GM12874 (cell line): ENCODE measurements around the gene WIPI1.
A peak's percentile ranks its signal among the peaks of the same experiment; 100 is the strongest.

Experiments used
- TF ChIP-seq, protein P1 (sequence below): IDR thresholded peaks from 2 replicates; pipeline ENCODE4 v1.5.1; 2011; ENCODE audit warnings: low read depth, mild to moderate bottlenecking, control low read depth, low read length, moderate library complexity; ENCODE audit not compliant: insufficient read depth

WIPI1 gene

DNA sequence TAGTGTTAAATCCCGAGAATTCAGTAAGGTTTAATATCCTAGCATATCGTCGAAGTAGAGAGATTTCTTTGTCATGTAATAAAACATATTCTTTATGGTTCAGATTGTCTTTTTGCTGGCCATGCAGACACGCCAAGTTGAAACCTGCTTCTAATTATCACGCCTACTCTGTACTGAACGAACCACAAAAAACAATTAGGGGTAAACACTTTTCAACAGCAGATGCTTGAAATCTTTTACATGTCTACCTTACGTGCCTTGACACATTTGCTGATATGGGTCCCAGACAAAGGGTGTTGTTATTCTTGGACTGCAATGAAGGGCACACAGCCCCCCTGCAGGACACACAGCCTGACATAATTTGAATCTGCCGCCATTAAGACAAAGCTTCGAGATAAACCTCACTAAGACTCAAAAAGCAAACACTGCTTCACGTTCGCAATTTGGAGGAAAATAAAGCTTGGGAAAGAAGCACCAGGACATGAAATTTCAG, 13.3 kb downstream of the WIPI1 start:
- TF ChIP-seq, protein P1, sequence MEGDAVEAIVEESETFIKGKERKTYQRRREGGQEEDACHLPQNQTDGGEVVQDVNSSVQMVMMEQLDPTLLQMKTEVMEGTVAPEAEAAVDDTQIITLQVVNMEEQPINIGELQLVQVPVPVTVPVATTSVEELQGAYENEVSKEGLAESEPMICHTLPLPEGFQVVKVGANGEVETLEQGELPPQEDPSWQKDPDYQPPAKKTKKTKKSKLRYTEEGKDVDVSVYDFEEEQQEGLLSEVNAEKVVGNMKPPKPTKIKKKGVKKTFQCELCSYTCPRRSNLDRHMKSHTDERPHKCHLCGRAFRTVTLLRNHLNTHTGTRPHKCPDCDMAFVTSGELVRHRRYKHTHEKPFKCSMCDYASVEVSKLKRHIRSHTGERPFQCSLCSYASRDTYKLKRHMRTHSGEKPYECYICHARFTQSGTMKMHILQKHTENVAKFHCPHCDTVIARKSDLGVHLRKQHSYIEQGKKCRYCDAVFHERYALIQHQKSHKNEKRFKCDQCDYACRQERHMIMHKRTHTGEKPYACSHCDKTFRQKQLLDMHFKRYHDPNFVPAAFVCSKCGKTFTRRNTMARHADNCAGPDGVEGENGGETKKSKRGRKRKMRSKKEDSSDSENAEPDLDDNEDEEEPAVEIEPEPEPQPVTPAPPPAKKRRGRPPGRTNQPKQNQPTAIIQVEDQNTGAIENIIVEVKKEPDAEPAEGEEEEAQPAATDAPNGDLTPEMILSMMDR: no peak

- TF ChIP-seq, protein P1: no peak
Observed at GRCh38 chr17:68441070-68441770, 16.1 kb downstream of the WIPI1 start.

DNA sequence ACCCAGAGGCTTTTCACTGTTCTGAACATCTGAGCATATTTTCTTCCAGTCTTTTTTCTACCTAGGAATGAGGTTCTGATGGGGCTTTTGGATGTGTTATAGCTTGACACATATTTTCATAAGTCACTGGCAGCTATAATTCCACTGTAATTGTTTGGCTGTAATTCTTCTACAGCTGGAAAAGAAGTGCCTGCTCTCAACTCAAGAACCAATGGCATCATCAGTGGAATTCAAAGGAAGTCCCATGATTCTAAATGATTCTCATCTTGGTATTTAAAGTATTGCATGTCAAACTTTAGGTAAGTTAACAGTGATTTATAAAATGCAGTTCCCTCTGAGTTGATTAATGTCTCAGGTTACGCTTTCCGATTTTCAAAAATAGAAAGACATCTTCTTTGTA, 16.8 kb downstream of the WIPI1 start:
- TF ChIP-seq, protein P1: no peak

- TF ChIP-seq, protein P1: no peak
Observed at GRCh38 chr17:68439656-68440290, 17.5 kb downstream of the WIPI1 start.

- TF ChIP-seq, protein P1: no peak
Observed at GRCh38 chr17:68437979-68438822, 19.1 kb downstream of the WIPI1 start.

DNA sequence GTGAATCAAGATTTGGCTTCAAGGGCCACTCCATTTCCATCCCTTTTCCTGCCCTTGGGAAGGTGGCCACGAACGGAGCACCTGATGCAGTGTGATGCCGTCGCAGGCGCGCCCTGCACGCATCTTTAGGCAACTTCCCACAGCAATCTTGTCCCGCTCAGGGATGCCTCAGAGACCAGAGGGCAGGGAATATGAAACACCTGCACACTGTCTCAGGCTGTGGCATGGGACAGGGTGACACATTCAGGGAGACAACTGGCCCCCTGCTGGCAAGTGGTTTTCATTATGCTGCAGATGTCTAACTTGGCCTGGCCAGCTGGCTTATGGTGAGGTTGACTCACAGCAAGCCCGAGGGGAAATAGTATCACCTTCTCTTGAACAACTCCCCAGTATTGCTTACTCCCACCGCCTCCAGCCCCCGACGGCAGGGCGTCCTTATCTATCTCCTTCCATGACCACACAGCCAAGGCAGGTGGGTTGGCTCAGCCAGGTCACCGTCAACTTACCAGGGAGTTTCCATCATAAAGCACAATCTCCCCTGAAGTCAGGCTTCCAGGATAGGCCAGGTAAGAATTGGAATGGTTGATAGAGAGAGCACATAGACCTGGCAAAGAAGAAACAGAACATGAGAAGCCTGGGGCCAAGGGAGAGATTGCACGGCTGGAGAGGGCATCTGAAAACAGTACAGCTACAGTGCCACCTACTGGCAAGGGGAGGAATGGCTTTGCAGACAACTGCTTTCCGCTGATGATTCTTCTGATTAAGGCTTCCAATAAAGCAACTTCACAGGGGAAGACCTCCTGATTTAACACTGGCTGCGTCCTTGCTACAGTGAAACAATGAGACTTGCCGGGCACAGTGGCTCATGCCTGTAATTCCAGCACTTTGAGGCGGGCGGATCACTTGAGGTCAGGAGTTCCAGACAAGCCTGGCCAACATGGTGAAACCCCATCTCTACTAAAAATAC, 21.1 kb downstream of the WIPI1 start:
- TF ChIP-seq, protein P1: peak; percentile 96
